Activated CD8-positive, alpha-beta memory T cell treated with anti-CD3 and anti-CD28 coated beads, Interleukin-2, amount 50 U/mL, for 4 hours (primary cell): ENCODE measurements around the gene E2F7.

ENCODE experiments used
- DNase-seq: peaks from one replicate; pipeline ENCODE4 v3.0.0-alpha.2; 2020

Gene E2F7

GRCh38 chr12:77010691-77011548, 54.4 kb downstream of the E2F7 start:
- peak; percentile 60 for DNase-seq

DNA sequence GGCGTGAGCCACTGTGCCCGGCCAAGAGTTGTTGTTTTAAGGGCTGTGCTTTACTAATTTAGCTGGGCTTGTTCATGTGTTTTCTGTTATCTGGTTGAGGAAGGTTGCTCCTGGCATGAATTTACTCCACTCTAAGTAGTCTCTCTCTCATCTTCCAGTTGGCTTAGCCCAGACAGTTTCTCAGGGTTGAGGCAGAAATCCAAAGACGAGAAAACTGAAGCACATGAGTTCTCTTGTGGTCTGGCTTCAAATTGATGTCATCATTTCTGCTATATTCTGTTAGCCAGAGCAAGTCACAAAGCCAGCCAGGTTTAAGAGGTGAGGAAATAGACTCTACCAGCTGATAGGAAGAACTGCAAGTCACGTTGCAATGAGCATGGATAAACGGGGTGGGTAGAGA, 57.9 kb downstream of the E2F7 start:
- DNase-seq, result no peak

DNA sequence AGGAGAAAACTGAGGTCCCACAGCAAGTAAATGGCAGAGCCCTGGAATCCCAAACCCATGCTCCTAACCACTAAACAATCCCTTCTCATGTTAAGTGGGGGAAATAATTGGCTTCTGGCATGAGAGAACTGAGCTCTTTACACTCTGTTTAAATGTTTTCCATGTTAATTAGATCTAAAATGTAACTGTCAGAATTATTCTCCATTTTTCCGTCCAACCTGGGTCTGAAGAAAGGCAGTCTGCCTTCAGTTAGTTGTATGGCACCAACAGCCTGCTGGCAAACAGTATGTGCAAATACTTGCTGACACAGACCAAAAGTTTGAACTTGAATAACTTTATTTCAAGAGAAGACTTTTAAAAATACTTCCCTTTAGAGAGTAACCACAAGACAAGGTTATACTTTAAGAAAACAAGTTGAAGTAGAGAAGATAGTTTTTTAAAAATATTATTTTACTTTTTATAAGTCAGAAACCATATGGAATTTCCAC, 59.7 kb downstream of the E2F7 start:
- DNase-seq, result no peak

DNA sequence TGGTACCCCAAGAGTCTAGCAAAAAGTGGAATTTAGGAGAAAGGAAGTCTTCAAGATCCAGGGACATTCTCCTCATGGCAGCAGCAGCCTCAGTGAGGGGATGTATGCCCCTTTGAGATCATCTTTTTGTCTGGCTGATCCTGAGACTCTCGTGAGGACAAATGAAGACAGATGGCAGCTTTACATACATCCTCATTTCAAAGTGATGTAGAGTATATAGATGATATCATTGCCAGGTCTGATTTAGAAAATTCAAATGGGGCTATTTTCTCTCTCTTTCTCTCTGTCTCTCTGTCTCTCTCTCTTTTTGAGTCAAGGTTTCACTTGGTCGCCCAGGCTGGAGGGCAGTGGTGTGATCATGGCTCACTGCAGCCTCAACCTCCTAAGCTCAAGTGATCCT, 61.5 kb downstream of the E2F7 start:
- no peak for DNase-seq

DNA sequence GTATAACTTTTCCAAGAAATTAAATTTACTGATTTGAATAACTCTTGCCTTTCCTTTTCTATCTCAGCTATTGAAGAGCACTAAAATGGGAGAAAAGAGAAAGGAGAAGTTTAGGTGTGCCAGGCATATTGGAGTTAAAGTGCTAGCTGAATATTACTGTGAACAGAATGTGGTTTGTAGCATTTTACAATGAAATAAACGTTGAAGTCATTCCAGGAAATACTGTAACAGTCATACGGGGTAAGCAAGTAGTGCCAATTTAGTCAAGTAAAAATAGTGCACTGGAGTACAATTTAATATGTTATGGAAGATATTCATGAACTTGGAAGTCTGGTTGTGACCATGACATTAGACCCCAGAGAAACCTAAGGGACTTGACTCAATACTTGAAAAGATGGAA, 62.1 kb downstream of the E2F7 start:
- no peak for DNase-seq

- DNase-seq, result no peak
Observed at GRCh38 chr12:77002382-77002781, 63.0 kb downstream of the E2F7 start.

GRCh38 chr12:77001276-77001675, 64.1 kb downstream of the E2F7 start:
- DNase-seq, result no peak

DNA sequence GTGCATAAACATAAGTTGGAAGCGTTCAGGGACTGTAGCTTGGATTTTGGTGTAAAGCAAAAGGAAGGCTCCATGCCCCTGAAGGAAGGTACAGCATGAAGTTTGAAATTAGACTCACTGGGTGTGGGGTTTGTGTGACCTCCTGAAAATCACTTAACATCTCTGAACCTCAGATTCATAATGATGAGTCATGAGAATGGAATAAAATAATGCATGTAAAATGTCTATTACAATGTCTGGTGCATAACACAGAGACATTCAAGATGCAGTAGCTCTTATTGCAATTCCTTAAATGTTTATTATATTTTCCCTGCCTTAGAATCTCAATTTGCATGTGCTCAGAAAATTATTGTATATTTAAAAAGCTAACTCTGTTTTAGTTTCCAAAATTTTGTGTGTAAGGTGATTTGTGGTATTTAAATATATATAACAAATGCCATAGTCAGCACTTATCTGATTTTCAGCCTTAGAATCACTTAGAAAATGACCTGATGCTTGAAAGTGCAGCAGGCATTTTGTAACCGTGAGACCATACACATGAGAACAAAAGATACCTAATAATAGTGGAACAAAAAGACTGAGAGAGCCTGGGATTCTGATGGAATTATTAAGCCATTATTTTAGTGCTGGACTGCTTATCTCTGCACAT, 66.3 kb downstream of the E2F7 start:
- DNase-seq, result no peak

DNA sequence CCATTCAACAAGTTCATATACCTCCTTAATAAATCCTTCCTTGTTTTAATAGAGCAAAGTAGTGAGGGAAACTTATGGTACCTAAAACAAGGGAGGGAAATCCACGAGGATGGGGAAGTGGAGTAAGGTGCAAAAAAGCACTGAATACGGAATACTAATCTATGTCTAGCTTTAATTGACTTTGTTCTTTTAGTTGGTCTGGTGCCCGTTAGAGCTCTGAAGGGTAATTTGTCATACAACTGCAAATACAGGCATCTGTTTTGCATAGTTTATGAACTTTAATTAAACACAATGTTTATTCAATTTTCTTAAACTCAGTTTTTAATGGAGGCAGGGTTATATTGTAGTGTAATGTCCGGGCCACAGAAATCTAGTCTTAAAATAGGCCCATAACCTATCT, 67.0 kb downstream of the E2F7 start:
- no peak for DNase-seq

GRCh38 chr12:76997011-76997780, 68.2 kb downstream of the E2F7 start:
- DNase-seq, result no peak

DNA sequence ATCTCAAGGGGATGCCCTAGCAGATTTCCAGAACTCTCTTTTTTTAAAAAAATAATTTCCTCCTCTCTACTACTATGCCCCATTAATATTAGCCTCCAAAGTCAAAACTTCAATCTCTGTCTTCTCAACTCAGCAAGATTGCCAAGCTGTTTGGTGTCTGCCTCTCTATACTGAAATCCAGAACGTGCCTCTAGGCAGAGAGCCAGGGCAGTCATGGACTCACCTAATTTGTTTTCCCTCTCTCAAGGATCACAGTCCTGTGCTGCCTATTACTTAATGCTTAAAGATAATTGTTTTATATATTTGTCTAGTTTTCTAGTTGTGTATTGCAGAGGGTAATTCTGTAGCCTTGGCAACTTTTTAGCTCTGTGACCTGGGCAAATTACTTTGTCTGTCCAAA, 74.7 kb downstream of the E2F7 start:
- DNase-seq, result no peak

- no peak for DNase-seq
Observed at GRCh38 chr12:76984566-76984965, 80.8 kb downstream of the E2F7 start.

DNA sequence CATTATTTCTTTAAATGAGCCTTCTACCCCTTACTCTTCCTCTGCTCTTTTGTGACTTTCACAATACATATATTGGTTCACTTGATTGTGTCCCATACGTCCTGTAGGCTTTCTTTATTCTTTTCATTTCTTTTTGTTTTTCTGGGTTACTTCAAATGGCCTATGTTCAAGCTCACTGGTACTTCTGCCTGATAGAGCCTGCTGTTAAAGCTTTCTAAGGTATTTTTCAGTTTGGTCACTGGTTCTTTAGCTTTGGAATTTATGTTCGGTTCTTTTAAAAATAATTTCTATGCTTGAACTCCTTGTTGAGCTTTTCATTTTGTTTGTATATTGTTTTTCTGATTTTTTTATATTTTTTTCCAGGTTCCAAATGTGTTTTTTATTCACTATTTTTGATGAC, 81.9 kb downstream of the E2F7 start:
- DNase-seq, result no peak

DNA sequence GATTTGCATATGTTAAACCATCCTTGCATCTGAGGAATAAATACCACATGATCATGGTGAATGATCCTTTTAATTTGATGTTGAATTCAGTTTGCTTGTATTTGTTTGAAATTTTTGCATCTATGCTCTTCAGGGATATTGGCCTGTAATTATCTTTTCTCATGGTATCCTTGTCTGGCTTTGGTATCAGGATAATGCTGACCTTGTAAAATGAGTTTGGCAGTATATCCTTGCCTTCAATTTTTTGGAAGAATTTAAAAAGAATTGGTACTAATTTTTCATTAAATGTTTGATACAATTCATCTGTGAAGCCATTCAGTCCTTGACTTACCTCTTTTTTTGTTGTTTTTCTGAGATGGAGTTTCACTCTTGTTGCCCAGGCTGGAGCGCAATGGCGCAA, 85.2 kb downstream of the E2F7 start:
- DNase-seq, result no peak

DNA sequence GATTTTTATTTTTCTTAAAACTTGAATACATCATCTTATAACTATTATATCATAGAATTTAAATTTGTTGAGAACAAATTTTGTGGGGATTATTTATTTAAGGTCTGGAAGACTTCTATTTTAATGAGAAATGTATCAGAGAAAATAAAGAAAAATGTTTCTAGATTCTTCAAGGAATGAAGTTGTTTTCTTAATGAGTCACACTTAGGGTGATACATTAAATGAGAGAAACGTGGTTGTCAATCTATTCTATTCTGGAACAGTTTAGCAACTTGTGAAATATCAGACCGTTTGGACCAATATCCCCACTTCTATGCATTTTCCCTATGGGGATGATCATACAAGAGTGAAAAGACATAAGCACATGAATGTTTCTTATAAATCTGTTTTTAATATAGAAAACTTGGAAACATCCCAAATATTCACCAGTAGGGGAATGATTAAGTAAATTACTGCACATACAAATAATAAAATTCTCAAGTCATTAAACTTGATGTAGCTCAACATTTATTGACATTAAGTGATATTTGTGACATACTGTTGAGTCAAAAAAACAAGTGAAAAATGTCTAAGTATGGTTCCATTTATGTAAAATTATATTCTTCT, 88.5 kb downstream of the E2F7 start:
- DNase-seq, result no peak
